ENCODE measurements around the gene NCK2. TPM values are rescaled to one million over a fixed set of nuclear protein-coding genes. Genes with fewer than 3 reads are reported as not detected.

Gene NCK2
- total and polyA plus RNA-seq, 7 donors, result 26.5 to 111 (median 40.1) TPM

GRCh38 chr2:105794926-105795574, 50.3 kb downstream of the NCK2 start:
- Histone ChIP-seq H3K36me3 (ENCODE audit: insufficient read depth in 1 of 2, low read depth in 1 of 2) (no peaks in the 10 kb centered on the region), H3K4me3 (no peak overlapping the region), H3K27ac (no peak overlapping the region), H3K9me3 (no peaks in the 10 kb centered on the region), H3K27me3 (ENCODE audit: insufficient read depth in 3 of 3, low read length in 2 of 3) (no peaks in the 10 kb centered on the region), H3K4me1 (peaks cover 55% of the 10 kb centered on the region)
- TF ChIP-seq CTCF (IDR thresholded peaks at IDR 0.05), result no peak
- intact Hi-C loops (cut with DNase I), result loop anchor here in 1 of 2 donors (5.0 kb wide), 1 partner anchor 112 kb away; no protein-coding TSS in a partner anchor
- no peak for DNase-seq
- no peak for ATAC-seq
- WGBS, 3 donors, result 54 to 72% (median 63%) methylated on average over 3 of the region's 3 CpGs

GRCh38 chr2:105795575-105795934, 50.8 kb downstream of the NCK2 start:
- Histone ChIP-seq H3K4me1 (peaks cover 56% of the 10 kb centered on the region), H3K4me3 (no peak overlapping the region), H3K36me3 (ENCODE audit: insufficient read depth in 1 of 2, low read depth in 1 of 2) (no peaks in the 10 kb centered on the region), H3K27ac (no peak overlapping the region), H3K9me3 (no peaks in the 10 kb centered on the region), H3K27me3 (ENCODE audit: insufficient read depth in 3 of 3, low read length in 2 of 3) (no peaks in the 10 kb centered on the region)
- no peak for ATAC-seq
- TF ChIP-seq CTCF (IDR thresholded peaks at IDR 0.05), result no peak
- no peak for DNase-seq
- intact Hi-C loops (cut with DNase I), result no loop called here
- WGBS, 3 donors, result 31 to 42% (median 42%) methylated on average over 9 of the region's 9 CpGs

- no peak for TF ChIP-seq CTCF (IDR thresholded peaks at IDR 0.05)
- ATAC-seq, result peak in 3 of 4 donors; percentile 21 to 49 (median 27)
- DNase-seq, result no peak
- Histone ChIP-seq H3K4me3 (no peak overlapping the region), H3K4me1 (peaks cover 52% of the 10 kb centered on the region), H3K36me3 (ENCODE audit: insufficient read depth in 1 of 2, low read depth in 1 of 2) (no peaks in the 10 kb centered on the region), H3K27ac (no peak overlapping the region), H3K27me3 (ENCODE audit: insufficient read depth in 3 of 3, low read length in 2 of 3) (no peaks in the 10 kb centered on the region), H3K9me3 (no peaks in the 10 kb centered on the region)
- intact Hi-C loops (cut with DNase I), result no loop called here
- 34 to 41% (median 37%) methylated on average over 6 of the region's 6 CpGs for WGBS, 3 donors
Observed at GRCh38 chr2:105796131-105796638, 51.5 kb downstream of the NCK2 start.

GRCh38 chr2:105796791-105797190, 52.1 kb downstream of the NCK2 start:
- no peaks in the 10 kb centered on the region for H3K36me3 ChIP-seq (ENCODE audit: insufficient read depth in 1 of 2, low read depth in 1 of 2)
- H3K4me1 ChIP-seq, result peaks cover 55% of the 10 kb centered on the region
- H3K27ac ChIP-seq, result no peak overlapping the region
- DNase-seq (no peak), ATAC-seq (no peak)
- TF ChIP-seq CTCF (IDR thresholded peaks at IDR 0.05), result no peak
- no peaks in the 10 kb centered on the region for H3K9me3 ChIP-seq
- intact Hi-C loops (cut with DNase I), result no loop called here
- no peaks in the 10 kb centered on the region for H3K27me3 ChIP-seq (ENCODE audit: insufficient read depth in 3 of 3, low read length in 2 of 3)
- H3K4me3 ChIP-seq, result no peak overlapping the region

Measured in psoas muscle (tissue), 8 donors.